ENCODE measurements around the gene PPM1H. TPM values are rescaled to one million over a fixed set of nuclear protein-coding genes. Genes with fewer than 3 reads are reported as not detected.
"Not testable (repeated sequence)": the region's sequence is repeated elsewhere in the genome, so short reads cannot be mapped to it uniquely, and the experiment has no call there.

PPM1H gene
- total RNA-seq, 3 donors from 2014 or later (not counting 1 experiment from before 2014, with no cell fraction given), result 0.18 to 2.1 (median 0.40) TPM

GRCh38 chr12:62668782-62669181 lies 266.2 kb downstream of the PPM1H start:
- TF ChIP-seq CTCF (IDR thresholded peaks at IDR 0.05), result no peak
- intact Hi-C loops (cut with micrococcal nuclease), result no loop called here
- Histone ChIP-seq H3K27ac (ENCODE audit: low read length) (no peak overlapping the region), H3K4me1 (ENCODE audit: control insufficient read depth, insufficient read depth, low read length) (no peaks in the 10 kb centered on the region), H3K4me3 (ENCODE audit: low read length) (no peak overlapping the region), H3K27me3 (ENCODE audit: control insufficient read depth, insufficient read depth, low read length) (no peaks in the 10 kb centered on the region), H3K9me3 (ENCODE audit: control insufficient read depth, insufficient read depth, low read length) (no peaks in the 10 kb centered on the region), H3K36me3 (ENCODE audit: control insufficient read depth, insufficient read depth, low read length) (no peaks in the 10 kb centered on the region)
- no peak for ATAC-seq
- Mint-ChIP-seq H3K36me3 (no peaks in the 10 kb centered on the region), H3K27me3 (ENCODE audit: low read depth in 2 of 2) (peaks cover 0 to 3% of the 10 kb centered on the region in 2 donors), H3K9me3 (no peaks in the 10 kb centered on the region), H3K27ac (no peak overlapping the region), H3K4me1 (no peaks in the 10 kb centered on the region), H3K4me3 (no peak overlapping the region)
- DNase-seq, result no peak
- WGBS (ENCODE audit: insufficient coverage), result 91% methylated on average over 3 of the region's 3 CpGs

- DNase-seq; H3K27me3 Mint-ChIP-seq (ENCODE audit: low read depth in 2 of 2); ATAC-seq; H3K36me3 ChIP-seq (ENCODE audit: control insufficient read depth, insufficient read depth, low read length); H3K27ac Mint-ChIP-seq; H3K4me1 Mint-ChIP-seq; H3K27ac ChIP-seq (ENCODE audit: low read length); H3K9me3 Mint-ChIP-seq; H3K4me3 Mint-ChIP-seq; H3K27me3 ChIP-seq (ENCODE audit: control insufficient read depth, insufficient read depth, low read length); intact Hi-C loops (cut with micrococcal nuclease); H3K9me3 ChIP-seq (ENCODE audit: control insufficient read depth, insufficient read depth, low read length); H3K4me3 ChIP-seq (ENCODE audit: low read length); H3K36me3 Mint-ChIP-seq; H3K4me1 ChIP-seq (ENCODE audit: control insufficient read depth, insufficient read depth, low read length): not testable (repeated sequence)
- 97% methylated on average over 5 of the region's 5 CpGs for whole genome bisulfite sequencing (ENCODE audit: insufficient coverage)
These were observed 270.0 kb downstream of the PPM1H start for GRCh38 chr12:62664951-62665350.

- H3K36me3 ChIP-seq (ENCODE audit: control insufficient read depth, insufficient read depth, low read length), result no peaks in the 10 kb centered on the region
- Mint-ChIP-seq H3K4me1 (no peaks in the 10 kb centered on the region), H3K9me3 (no peaks in the 10 kb centered on the region), H3K4me3 (no peak overlapping the region), H3K27ac (no peak overlapping the region), H3K27me3 (ENCODE audit: low read depth in 2 of 2) (peaks cover 8 to 10% of the 10 kb centered on the region in 2 donors), H3K36me3 (no peaks in the 10 kb centered on the region)
- no peak overlapping the region for H3K4me3 ChIP-seq (ENCODE audit: low read length)
- WGBS (ENCODE audit: insufficient coverage), result 54% methylated on average over 2 of the region's 2 CpGs
- H3K27me3 ChIP-seq (ENCODE audit: control insufficient read depth, insufficient read depth, low read length), result no peaks in the 10 kb centered on the region
- H3K9me3 ChIP-seq (ENCODE audit: control insufficient read depth, insufficient read depth, low read length), result no peaks in the 10 kb centered on the region
- ATAC-seq (no peak), DNase-seq (no peak)
- intact Hi-C loops (cut with micrococcal nuclease), result no loop called here
- peaks cover 3% of the 10 kb centered on the region for H3K4me1 ChIP-seq (ENCODE audit: control insufficient read depth, insufficient read depth, low read length)
- TF ChIP-seq CTCF (IDR thresholded peaks at IDR 0.05), result no peak
- no peak overlapping the region for H3K27ac ChIP-seq (ENCODE audit: low read length)
These were observed 274.2 kb downstream of the PPM1H start for GRCh38 chr12:62660756-62661155.

GRCh38 chr12:62659453-62660295 lies 275.3 kb downstream of the PPM1H start:
- WGBS (ENCODE audit: insufficient coverage), result 83% methylated on average over 3 of the region's 3 CpGs

More at GRCh38 chr12:62659453-62660295, 275.3 kb downstream of the PPM1H start:
- Histone ChIP-seq H3K27ac (ENCODE audit: low read length) (no peak overlapping the region), H3K9me3 (ENCODE audit: control insufficient read depth, insufficient read depth, low read length) (no peaks in the 10 kb centered on the region), H3K36me3 (ENCODE audit: control insufficient read depth, insufficient read depth, low read length) (no peaks in the 10 kb centered on the region), H3K4me1 (ENCODE audit: control insufficient read depth, insufficient read depth, low read length) (peaks cover 8% of the 10 kb centered on the region), H3K27me3 (ENCODE audit: control insufficient read depth, insufficient read depth, low read length) (no peaks in the 10 kb centered on the region), H3K4me3 (ENCODE audit: low read length) (no peak overlapping the region)
- Mint-ChIP-seq H3K36me3 (no peaks in the 10 kb centered on the region), H3K9me3 (no peaks in the 10 kb centered on the region), H3K4me3 (no peak overlapping the region), H3K4me1 (peaks cover 4 to 7% of the 10 kb centered on the region in 2 donors), H3K27ac (no peak overlapping the region), H3K27me3 (ENCODE audit: low read depth in 2 of 2) (peaks cover 15 to 17% of the 10 kb centered on the region in 2 donors)
- TF ChIP-seq CTCF (IDR thresholded peaks at IDR 0.05), result no peak
- ATAC-seq, result no peak
- intact Hi-C loops (cut with micrococcal nuclease), result no loop called here
- DNase-seq, result no peak
